ENCODE results near the gene CYBRD1.

DNA sequence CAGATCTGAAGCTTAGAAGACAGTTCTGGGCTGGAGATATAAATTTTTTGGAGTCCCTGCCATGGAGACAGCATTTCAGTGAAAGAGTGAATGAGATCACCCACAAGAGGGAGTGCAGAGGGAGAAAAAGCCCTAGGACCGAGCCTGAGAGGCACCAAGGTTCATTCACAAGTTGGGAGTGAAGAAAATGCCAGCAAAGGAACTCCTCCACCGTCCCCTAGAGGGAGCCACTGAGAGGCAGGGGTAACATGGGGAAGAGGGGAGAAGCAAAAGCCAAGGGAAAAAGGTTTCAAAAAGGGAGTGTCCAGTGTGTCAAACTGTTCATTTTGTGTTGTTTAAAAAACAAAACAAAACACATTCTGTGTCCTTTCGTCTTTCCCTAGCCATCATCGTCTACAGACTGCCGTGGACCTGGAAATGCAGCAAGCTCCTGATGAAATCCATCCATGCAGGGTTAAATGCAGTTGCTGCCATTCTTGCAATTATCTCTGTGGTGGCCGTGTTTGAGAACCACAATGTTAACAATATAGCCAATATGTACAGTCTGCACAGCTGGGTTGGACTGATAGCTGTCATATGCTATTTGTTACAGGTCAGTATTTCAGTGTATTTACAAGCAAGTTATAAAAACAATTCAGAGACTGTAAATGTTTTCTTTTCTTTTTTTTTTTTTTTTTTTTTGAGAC, 19.1 kb downstream of the CYBRD1 start:
- TF ChIP-seq, protein P1, sequence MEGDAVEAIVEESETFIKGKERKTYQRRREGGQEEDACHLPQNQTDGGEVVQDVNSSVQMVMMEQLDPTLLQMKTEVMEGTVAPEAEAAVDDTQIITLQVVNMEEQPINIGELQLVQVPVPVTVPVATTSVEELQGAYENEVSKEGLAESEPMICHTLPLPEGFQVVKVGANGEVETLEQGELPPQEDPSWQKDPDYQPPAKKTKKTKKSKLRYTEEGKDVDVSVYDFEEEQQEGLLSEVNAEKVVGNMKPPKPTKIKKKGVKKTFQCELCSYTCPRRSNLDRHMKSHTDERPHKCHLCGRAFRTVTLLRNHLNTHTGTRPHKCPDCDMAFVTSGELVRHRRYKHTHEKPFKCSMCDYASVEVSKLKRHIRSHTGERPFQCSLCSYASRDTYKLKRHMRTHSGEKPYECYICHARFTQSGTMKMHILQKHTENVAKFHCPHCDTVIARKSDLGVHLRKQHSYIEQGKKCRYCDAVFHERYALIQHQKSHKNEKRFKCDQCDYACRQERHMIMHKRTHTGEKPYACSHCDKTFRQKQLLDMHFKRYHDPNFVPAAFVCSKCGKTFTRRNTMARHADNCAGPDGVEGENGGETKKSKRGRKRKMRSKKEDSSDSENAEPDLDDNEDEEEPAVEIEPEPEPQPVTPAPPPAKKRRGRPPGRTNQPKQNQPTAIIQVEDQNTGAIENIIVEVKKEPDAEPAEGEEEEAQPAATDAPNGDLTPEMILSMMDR (IDR thresholded peaks at IDR 0.05; ENCODE audit: poor library complexity), result peak; percentile 20
- no peak for TF ChIP-seq EZH2 (IDR thresholded peaks at IDR 0.05; ENCODE audit: borderline replicate concordance)
- no peak for TF ChIP-seq EZH2phosphoT487 (IDR thresholded peaks at IDR 0.05; ENCODE audit: low read depth, severe bottlenecking, unreplicated experiment)

Data from hepatocyte (in vitro differentiated cells).